Transverse colon (tissue), 3 donors: ENCODE results near the gene CLK3.

Experiments
- CTCF ChIP-seq, 5 experiments: fragments of 200-600 bp in 3 of 5; fragments of 450-650 bp in 2 of 5; sonication (generic) in 3 of 5; IDR thresholded peaks; 1 replicate in 2 of 5; 2 replicates in 3 of 5; pipeline ENCODE4 v1.5.1; 2016 to 2017; ENCODE audit warnings: antibody characterized with exemption in 5 of 5, inconsistent platforms in 3 of 5, mild to moderate bottlenecking in 2 of 5, moderate library complexity in 1 of 5
- EP300 ChIP-seq: sonication (generic); formaldehyde crosslinking; IDR thresholded peaks from one replicate; pipeline ENCODE4 v1.6.1; 2017; ENCODE audit warnings: antibody characterized with exemption, low read depth

- TF ChIP-seq CTCF (IDR thresholded peaks at IDR 0.05), result no peak
- no peak for TF ChIP-seq EP300
These were observed 12.4 kb upstream of the CLK3 start for GRCh38 chr15:74603026-74603788.
